ENCODE data around the gene GABRA5.

Gene GABRA5

DNA sequence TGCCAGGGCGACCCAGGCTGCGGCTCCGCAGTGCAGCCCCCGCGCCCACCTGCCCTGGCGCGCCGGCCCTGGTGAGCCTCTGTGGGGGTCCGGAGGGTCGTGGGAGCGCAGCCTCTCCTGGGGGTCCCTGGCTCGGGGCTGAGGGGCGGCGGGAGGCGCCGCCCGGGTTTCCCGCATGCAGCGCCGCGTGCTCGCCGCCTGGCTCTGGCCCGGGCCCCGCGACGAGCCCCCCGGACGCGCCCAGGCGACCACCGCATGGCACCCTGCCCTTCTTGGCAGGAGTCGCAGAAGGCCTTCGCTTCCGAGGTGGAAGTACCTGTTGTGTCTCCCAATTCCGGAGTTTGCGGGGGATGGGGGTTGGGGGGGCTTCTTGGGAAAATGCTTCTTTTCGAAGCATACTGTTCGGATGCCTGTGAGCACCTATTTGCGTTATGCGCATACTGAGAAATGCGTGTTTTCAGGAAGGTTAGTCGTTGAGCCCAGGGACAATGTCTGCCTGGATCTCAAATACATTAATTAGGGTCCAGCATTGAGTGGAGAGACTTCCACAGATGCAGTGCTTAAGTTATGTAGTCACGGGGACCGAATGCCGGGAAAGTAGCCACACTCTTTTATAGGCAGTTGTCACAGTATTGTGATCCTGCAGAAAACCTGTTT lies 1.3 kb downstream of the GABRA5 start:
- H3K27ac ChIP-seq = no peak overlapping the region
- no peak for TF ChIP-seq ZFX (IDR thresholded peaks at IDR 0.05; ENCODE audit: borderline replicate concordance)
- TF ChIP-seq, protein P1, sequence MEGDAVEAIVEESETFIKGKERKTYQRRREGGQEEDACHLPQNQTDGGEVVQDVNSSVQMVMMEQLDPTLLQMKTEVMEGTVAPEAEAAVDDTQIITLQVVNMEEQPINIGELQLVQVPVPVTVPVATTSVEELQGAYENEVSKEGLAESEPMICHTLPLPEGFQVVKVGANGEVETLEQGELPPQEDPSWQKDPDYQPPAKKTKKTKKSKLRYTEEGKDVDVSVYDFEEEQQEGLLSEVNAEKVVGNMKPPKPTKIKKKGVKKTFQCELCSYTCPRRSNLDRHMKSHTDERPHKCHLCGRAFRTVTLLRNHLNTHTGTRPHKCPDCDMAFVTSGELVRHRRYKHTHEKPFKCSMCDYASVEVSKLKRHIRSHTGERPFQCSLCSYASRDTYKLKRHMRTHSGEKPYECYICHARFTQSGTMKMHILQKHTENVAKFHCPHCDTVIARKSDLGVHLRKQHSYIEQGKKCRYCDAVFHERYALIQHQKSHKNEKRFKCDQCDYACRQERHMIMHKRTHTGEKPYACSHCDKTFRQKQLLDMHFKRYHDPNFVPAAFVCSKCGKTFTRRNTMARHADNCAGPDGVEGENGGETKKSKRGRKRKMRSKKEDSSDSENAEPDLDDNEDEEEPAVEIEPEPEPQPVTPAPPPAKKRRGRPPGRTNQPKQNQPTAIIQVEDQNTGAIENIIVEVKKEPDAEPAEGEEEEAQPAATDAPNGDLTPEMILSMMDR (IDR thresholded peaks at IDR 0.05) = no peak

DNA sequence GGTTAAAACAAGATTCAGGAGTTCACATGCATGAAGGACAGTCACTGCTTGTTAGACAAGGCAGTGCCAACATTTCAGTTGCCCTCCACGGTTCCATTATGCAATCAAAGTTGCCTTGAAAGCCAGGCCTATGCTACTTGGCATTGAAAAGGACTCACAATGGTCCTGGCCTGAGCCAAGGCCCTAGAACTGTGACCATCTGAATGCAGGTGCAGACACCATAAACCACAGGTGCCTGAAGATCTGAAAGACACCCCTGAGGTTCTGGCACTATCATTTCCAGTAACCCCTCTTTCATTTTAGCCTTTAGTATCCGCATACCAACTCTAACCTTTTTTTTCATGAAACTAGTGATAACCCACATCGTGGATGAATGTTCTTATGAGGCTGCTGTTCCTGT lies 2.8 kb downstream of the GABRA5 start:
- no peak overlapping the region for H3K27ac ChIP-seq
- TF ChIP-seq ZFX (IDR thresholded peaks at IDR 0.05; ENCODE audit: borderline replicate concordance) = no peak
- TF ChIP-seq, protein P1 (IDR thresholded peaks at IDR 0.05) = no peak

DNA sequence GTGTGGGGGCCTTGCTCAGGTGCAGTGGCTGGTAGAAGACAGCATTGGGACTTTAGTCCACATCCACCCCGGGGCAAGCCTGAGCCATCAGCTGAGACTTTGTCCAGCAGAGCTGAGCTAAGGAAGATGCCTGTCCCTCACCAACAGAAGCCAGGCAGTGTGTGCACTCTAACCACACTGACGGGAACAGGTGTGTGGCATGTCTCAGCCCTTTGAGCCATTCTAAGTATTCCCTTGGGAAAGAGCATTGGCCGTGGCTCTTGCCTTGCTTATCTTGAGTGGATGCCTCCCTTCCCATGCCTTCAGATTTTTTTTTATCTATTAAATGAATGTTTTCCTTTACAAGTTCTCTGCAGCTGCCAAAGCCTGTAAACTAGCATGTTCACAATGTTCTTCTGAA lies 3.5 kb downstream of the GABRA5 start:
- no peak overlapping the region for H3K27ac ChIP-seq
- TF ChIP-seq, protein P1 (IDR thresholded peaks at IDR 0.05) = no peak
- no peak for TF ChIP-seq ZFX (IDR thresholded peaks at IDR 0.05; ENCODE audit: borderline replicate concordance)

DNA sequence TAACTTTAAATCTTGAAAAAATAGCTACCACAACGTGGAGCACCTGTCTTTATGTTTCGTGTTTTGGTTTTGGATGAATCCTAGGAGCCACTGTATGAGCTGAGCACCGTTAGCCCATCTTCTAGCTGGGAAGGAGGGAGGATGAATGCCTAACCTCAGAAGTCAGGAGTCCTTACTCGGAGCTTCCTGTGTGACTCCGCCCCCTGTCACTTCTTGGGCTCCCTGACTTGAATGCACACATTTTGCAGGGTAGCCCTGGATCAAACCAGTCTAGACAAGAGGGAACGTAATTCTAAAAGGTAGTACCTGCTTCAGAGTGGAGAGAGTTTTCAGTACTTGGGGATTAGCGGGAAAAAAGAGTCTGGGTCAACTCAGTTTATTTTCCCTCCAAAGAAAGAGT lies 5.3 kb downstream of the GABRA5 start:
- TF ChIP-seq, protein P1 (IDR thresholded peaks at IDR 0.05) = no peak
- no peak for TF ChIP-seq ZFX (IDR thresholded peaks at IDR 0.05; ENCODE audit: borderline replicate concordance)
- H3K27ac ChIP-seq = no peak overlapping the region

GRCh38 chr15:26873846-26874245 lies 7.0 kb downstream of the GABRA5 start:
- no peak overlapping the region for H3K27ac ChIP-seq
- TF ChIP-seq, protein P1 (IDR thresholded peaks at IDR 0.05) = no peak
- TF ChIP-seq ZFX (IDR thresholded peaks at IDR 0.05; ENCODE audit: borderline replicate concordance) = no peak

DNA sequence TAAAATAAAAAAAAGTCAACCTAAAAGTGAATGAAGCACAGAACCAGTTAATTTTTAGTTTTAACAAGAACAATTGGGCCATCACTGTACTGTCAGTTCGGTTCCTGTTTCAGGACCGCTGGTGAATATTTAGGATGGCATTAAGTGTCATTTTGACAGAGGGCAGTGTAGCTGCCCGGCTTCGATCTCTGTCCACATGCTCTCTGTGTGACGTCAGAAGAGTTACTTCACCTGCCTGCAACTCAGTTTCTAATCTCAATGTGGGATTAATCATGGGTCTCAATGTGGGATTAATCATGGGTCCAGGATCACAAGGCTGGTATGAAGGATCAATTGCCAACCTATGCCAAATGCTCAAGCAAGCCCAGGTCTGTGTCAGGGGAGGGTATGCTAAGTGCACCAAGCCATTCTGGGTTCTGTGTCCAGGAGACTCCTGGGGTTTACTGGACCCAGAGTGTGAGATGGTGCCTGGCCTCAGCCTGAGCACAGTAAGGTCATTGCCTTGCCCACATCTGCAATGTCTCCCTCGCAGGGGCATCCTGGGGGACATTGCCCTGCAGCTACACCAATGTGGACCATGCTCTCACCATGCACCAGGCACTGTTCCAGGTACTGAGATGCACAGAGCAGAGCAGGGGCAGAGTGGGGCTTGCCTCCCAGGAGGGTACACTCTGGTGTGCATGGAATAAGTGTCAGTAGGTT lies 8.1 kb downstream of the GABRA5 start:
- no peak for TF ChIP-seq ZFX (IDR thresholded peaks at IDR 0.05; ENCODE audit: borderline replicate concordance)
- TF ChIP-seq, protein P1 (IDR thresholded peaks at IDR 0.05) = no peak
- no peak overlapping the region for H3K27ac ChIP-seq

- no peak overlapping the region for H3K27ac ChIP-seq
- TF ChIP-seq, protein P1 (IDR thresholded peaks at IDR 0.05) = no peak
- no peak for TF ChIP-seq ZFX (IDR thresholded peaks at IDR 0.05; ENCODE audit: borderline replicate concordance)
These were observed 8.6 kb downstream of the GABRA5 start for GRCh38 chr15:26875476-26875850.
